ENCODE results near the gene NXPE3.

- TF ChIP-seq POLR2A (IDR thresholded peaks at IDR 0.05; ENCODE audit: low read depth, low read length) (no peak; the same call in 1 of the 2 replicates), TAF1 (IDR thresholded peaks at IDR 0.05; ENCODE audit: borderline replicate concordance, low read depth, low read length) (no peak), POLR2AphosphoS5 (IDR thresholded peaks at IDR 0.05; ENCODE audit: low read depth, low read length) (peak; percentile 56; the same call in 1 of the 2 replicates)
Observed at GRCh38 chr3:101849714-101850245, 70.8 kb downstream of the NXPE3 start.
